Suprapubic skin (tissue), 4 donors: ENCODE results near the gene PDE8A. TPM values are rescaled to one million over a fixed set of nuclear protein-coding genes. Genes with fewer than 3 reads are reported as not detected.

Experiments
- DNase-seq, 2 donors: peaks; one replicate each; pipeline ENCODE4 v3.0.0-alpha.2; 2019; ENCODE audit warnings: low spot score in 2 of 2
- H3K27ac ChIP-seq: fragments of 200-600 bp; sonication (generic); one replicate; pipeline ENCODE4 v1.5.1; 2019
- H3K27me3 ChIP-seq: fragments of 200-600 bp; sonication (generic); one replicate; pipeline ENCODE4 v1.5.1; 2019
- H3K36me3 ChIP-seq: fragments of 200-600 bp; sonication (generic); one replicate; pipeline ENCODE4 v1.5.1; 2019
- H3K4me1 ChIP-seq: fragments of 200-600 bp; sonication (generic); one replicate; pipeline ENCODE4 v1.5.1; 2019
- H3K4me3 ChIP-seq: fragments of 200-600 bp; sonication (generic); one replicate; pipeline ENCODE4 v1.5.1; 2019; ENCODE audit warnings: mild to moderate bottlenecking
- H3K9me3 ChIP-seq: fragments of 200-600 bp; sonication (generic); one replicate; pipeline ENCODE4 v1.5.1; 2019
- EP300 ChIP-seq: sonication (generic); formaldehyde crosslinking; IDR thresholded peaks from one replicate; pipeline ENCODE4 v1.6.1; 2017; ENCODE audit warnings: antibody characterized with exemption
- POLR2A ChIP-seq, 2 donors: fragments of 450-650 bp; IDR thresholded peaks; one replicate each; pipeline ENCODE4 v1.6.1; 2017; ENCODE audit warnings: antibody characterized with exemption in 2 of 2, mild to moderate bottlenecking in 2 of 2, moderate library complexity in 2 of 2
- POLR2AphosphoS5 ChIP-seq, 3 donors: sonication (generic); formaldehyde crosslinking; IDR thresholded peaks; one replicate each; pipeline ENCODE4 v1.6.1; 2017; ENCODE audit warnings: antibody characterized with exemption in 3 of 3
- WGBS: methylation state at CpG from one replicate; pipeline ENCODE4 v1.1.5; 2018; 5-methylcytosine and 5-hydroxymethylcytosine counted together
- total RNA-seq, 4 donors: library from RNA; depleted of rRNA; stranded (reverse); fragments of >200 nt; gene quantifications; one replicate each; pipeline ENCODE4 v1.1.0, GENCODE V29; 2016
- TF ChIP-seq, protein P1 (sequence below), 2 donors: fragments of 200-600 bp in 1 of 2; fragments of 450-650 bp in 1 of 2; sonication (generic) in 1 of 2; IDR thresholded peaks; one replicate each; pipeline ENCODE4 v1.5.1; 2016 to 2019; ENCODE audit warnings: antibody characterized with exemption in 2 of 2, mild to moderate bottlenecking in 1 of 2, moderate library complexity in 1 of 2

Gene PDE8A
- total RNA-seq, 4 donors from 2014 or later: 15.3 to 48.5 (median 19.0) TPM

DNA sequence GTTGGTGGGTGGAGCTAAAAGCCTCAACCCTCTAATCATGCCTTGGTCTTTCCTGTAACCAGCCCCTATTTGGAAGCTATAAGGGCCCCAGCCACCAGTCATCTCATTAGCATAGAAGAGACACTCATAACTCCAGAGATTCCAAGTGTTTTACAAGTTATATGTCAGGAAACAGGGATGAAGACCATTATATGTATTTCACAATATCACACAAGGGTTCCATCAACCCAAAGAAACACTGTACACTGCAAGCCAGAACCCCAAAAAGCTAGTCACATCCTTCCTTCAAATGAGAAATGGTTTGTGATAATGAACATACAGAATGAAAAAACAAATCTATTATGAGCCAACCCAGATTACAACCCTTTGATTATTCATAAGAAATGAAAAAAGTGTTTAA, 175.7 kb downstream of the PDE8A start:
- H3K36me3 ChIP-seq: no peaks in the 10 kb centered on the region
- TF ChIP-seq, protein P1, sequence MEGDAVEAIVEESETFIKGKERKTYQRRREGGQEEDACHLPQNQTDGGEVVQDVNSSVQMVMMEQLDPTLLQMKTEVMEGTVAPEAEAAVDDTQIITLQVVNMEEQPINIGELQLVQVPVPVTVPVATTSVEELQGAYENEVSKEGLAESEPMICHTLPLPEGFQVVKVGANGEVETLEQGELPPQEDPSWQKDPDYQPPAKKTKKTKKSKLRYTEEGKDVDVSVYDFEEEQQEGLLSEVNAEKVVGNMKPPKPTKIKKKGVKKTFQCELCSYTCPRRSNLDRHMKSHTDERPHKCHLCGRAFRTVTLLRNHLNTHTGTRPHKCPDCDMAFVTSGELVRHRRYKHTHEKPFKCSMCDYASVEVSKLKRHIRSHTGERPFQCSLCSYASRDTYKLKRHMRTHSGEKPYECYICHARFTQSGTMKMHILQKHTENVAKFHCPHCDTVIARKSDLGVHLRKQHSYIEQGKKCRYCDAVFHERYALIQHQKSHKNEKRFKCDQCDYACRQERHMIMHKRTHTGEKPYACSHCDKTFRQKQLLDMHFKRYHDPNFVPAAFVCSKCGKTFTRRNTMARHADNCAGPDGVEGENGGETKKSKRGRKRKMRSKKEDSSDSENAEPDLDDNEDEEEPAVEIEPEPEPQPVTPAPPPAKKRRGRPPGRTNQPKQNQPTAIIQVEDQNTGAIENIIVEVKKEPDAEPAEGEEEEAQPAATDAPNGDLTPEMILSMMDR (IDR thresholded peaks at IDR 0.05): no peak
- TF ChIP-seq EP300: no peak
- TF ChIP-seq POLR2A (IDR thresholded peaks at IDR 0.05): no peak
- no peak for TF ChIP-seq POLR2AphosphoS5 (IDR thresholded peaks at IDR 0.05)
- H3K9me3 ChIP-seq: no peaks in the 10 kb centered on the region

DNA sequence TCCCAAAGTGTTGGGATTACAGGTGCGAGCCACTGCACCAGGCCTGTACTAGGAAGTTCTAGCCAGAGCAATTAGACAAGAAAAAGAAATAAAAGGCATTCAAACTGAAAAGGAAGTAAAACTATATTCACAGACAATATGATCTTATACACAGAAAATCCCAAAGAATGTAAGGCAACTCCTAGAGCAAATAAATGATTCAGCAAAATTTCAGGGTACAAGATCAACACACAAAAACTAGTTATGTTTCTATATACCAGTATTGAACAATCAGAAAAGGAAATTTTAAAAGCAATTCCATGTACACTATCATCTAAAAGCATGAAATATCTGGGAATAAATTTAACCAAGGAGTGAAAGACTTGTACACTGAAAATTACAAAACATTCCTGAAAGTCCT, 180.6 kb downstream of the PDE8A start:
- H3K4me1 ChIP-seq: no peaks in the 10 kb centered on the region
- H3K4me3 ChIP-seq: no peak overlapping the region
- peaks cover 8% of the 10 kb centered on the region for H3K9me3 ChIP-seq
- TF ChIP-seq POLR2AphosphoS5 (IDR thresholded peaks at IDR 0.05): no peak
- H3K36me3 ChIP-seq: no peaks in the 10 kb centered on the region
- no peak for DNase-seq
- 79% methylated on average over 1 of the region's 1 CpG for WGBS
- no peaks in the 10 kb centered on the region for H3K27me3 ChIP-seq
- H3K27ac ChIP-seq: no peak overlapping the region

More for the DNA sequence above, 175.7 kb downstream of the PDE8A start:
- Histone ChIP-seq H3K4me1 (no peaks in the 10 kb centered on the region), H3K27ac (no peak overlapping the region), H3K27me3 (no peaks in the 10 kb centered on the region), H3K4me3 (no peak overlapping the region)
- DNase-seq: no peak

DNA sequence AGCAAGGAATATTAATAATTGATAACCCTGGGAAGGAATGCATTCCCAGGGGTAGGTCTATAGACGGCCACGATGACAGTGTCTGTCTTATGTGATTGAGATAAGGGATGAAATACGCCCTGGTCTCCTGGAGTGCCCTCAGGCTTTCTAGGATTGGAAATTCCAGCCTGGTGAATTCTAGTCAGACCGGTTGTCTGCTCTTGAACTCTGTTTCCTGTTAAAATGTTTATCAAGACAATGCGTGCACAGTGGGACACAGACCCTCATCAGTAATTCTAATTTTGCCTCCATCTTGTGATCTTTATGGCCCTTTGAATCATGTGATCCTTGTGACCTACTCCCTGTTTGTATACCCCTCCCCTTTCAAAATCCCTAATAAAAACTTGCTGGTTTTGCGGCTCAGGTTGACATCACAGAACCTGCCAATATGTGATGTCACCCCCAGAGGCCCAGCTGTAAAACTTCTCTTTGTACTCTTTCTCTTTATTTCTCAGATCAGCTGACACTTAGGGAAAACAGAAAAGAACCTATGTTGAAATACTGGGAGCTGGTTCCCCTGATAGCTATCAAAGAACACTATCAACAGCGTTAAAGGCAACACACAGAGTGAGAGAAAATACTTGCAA, 183.3 kb downstream of the PDE8A start:
- peaks cover 6% of the 10 kb centered on the region for H3K4me1 ChIP-seq
- H3K27me3 ChIP-seq: no peaks in the 10 kb centered on the region
- DNase-seq: no peak
- WGBS: 40% methylated on average over 7 of the region's 7 CpGs
- no peak overlapping the region for H3K27ac ChIP-seq
- H3K9me3 ChIP-seq: peaks cover 8% of the 10 kb centered on the region
- TF ChIP-seq EP300: no peak
- TF ChIP-seq, protein P1 (IDR thresholded peaks at IDR 0.05): no peak
- TF ChIP-seq POLR2AphosphoS5 (IDR thresholded peaks at IDR 0.05): no peak
- no peak for TF ChIP-seq POLR2A (IDR thresholded peaks at IDR 0.05)
- H3K4me3 ChIP-seq: no peak overlapping the region
- no peaks in the 10 kb centered on the region for H3K36me3 ChIP-seq

DNA sequence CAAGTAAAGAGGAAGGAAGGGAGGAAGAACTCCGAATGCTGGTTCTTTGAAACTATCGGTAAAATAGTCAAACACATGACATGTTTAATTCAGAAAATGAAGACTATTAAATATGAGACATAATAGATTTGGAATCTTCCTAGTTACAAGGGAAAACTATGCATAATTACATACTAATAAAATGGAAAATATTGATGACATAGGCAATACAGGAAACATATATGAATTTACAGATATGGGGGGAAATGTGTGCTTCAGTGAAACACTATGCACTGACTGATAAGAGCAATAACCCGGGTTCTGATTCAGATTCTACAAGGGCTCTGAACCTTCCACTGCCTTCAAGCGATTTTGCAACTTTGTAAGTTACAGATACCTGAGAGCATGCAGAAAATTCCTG, 185.9 kb downstream of the PDE8A start:
- 66% methylated on average over 4 of the region's 4 CpGs for WGBS
- no peak overlapping the region for H3K4me3 ChIP-seq
- DNase-seq: no peak
- H3K4me1 ChIP-seq: peaks cover 6% of the 10 kb centered on the region
- no peak for TF ChIP-seq POLR2AphosphoS5 (IDR thresholded peaks at IDR 0.05)
- no peak for TF ChIP-seq POLR2A (IDR thresholded peaks at IDR 0.05)
- TF ChIP-seq EP300: no peak
- TF ChIP-seq, protein P1 (IDR thresholded peaks at IDR 0.05): no peak
- H3K27ac ChIP-seq: no peak overlapping the region
- H3K9me3 ChIP-seq: peaks cover 8% of the 10 kb centered on the region
- no peaks in the 10 kb centered on the region for H3K36me3 ChIP-seq
- peaks cover 3% of the 10 kb centered on the region for H3K27me3 ChIP-seq

DNA sequence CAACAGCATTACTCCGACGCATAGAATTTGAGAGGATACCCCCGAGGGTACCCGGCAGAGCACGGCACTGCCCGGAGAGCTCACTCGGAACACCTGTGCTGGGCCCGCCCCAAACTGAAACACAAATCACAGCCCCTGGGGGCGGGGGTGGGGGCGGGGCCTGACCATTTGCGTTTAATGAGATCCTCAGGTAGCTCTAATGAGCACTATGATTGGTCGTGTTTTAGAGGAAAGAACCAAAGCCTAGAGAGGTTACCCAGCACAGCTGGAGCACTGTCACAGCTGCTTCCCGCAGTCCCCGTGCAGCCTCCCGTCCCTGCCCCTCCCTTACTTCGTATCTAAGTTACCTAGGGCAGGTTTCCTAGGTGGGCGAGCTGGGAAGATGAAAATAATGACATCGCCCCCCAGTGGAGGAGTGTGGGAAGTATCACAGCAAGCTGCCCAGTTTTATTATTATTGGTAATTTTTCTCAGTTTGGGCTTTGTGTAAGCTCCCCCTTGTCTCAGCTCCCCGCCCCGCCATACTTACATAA, 187.1 kb downstream of the PDE8A start:
- 8% methylated on average over 20 of the region's 20 CpGs for WGBS
- peaks cover 6% of the 10 kb centered on the region for H3K4me1 ChIP-seq
- DNase-seq: no peak

More for the DNA sequence above, 187.1 kb downstream of the PDE8A start:
- no peaks in the 10 kb centered on the region for H3K36me3 ChIP-seq
- no peak overlapping the region for H3K27ac ChIP-seq
- H3K27me3 ChIP-seq: peaks cover 3% of the 10 kb centered on the region
- H3K4me3 ChIP-seq: peak overlapping the region; percentile 13
- H3K9me3 ChIP-seq: peaks cover 12% of the 10 kb centered on the region
- TF ChIP-seq POLR2AphosphoS5 (IDR thresholded peaks at IDR 0.05): no peak
- no peak for TF ChIP-seq EP300
- TF ChIP-seq POLR2A (IDR thresholded peaks at IDR 0.05): no peak
- TF ChIP-seq, protein P1 (IDR thresholded peaks at IDR 0.05): peak in 1 of 2 donors; percentile 16
